NCI-H1417 (cell line): ENCODE results near the gene TNNT1.
"Not testable (repeated sequence)": the region's sequence is repeated elsewhere in the genome, so short reads cannot be mapped to it uniquely, and the experiment has no call there.

Source experiments
- DNase-seq, 3 experiments: peaks; one replicate each; lab custom pipeline; 2025; lab: John Stamatoyannopoulos, UW

TNNT1 gene

DNA sequence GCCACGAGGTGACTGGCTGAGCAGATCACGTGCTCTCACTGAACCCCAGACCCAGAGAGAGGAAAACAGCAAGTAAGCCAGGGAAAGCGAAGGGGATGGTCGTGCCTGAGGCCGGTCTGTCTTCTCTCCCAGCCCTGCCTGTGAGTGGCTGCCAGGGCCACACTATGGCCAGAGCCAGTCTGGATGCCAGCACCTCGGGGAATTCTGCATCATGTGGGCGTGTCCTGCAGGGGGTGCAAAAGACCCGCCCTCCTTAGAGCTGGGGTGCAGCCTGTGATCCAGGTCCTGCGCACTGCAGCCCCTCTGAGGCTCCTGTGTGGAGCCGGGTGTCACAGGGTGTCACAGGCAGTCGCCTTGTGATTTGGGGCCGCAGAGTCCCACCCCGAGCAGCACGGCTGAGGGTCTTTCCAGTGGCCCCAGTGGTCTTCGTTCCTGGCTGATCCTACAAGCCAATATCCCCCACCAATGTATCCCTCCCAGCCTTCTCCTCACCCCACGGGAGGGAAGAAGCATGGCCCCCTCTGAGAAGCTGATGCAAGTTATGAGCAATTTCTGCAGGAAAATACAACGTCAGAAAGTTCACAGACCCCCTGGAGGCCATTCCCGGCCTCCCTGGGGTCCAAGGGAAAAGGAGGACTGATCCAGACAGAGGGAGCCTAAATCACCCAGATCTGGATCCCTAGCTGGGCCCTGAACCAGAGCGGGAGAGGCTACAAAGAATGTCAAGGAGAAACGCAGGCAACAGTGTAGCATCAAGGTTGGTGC is 39.3 kb downstream of the TNNT1 start:
- DNase-seq: no peak

DNA sequence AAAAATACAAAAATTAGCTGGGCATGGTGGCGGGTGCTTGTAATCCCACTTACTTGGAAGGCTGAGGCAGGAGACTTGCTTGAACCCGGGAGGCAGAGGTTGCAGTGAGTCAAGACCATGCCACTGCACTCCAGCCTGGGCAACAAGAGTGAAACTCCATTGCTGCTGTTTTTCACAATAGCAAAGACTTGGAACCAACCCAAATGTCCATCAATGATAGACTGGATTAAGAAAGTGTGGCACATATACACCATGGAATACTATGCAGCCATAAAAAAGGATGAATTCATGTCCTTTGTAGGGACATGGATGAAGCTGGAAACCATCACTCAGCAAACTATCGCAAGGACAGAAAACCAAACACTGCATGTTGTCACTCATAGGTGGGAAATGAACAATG is 41.8 kb downstream of the TNNT1 start:
- DNase-seq: not testable (repeated sequence)

DNA sequence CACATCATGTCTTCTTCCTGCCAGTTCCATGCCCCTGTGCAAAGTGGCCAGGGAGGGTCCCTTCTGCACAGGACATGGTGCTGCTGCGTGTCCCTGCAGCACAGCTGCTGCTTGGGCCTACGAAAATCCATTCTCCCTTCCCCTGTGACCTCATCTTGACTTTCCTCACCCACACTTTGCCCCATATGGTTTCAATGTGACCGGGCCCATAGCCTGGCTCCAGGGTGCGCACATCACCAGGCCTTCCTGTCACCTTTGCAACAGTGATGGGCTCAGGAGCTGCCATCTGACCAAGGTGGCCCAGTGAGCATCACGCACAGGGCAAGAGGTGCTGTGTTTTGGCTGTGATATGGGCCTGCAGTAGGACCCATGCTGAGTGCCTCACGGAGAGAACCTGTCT is 42.4 kb downstream of the TNNT1 start:
- DNase-seq: no peak

DNA sequence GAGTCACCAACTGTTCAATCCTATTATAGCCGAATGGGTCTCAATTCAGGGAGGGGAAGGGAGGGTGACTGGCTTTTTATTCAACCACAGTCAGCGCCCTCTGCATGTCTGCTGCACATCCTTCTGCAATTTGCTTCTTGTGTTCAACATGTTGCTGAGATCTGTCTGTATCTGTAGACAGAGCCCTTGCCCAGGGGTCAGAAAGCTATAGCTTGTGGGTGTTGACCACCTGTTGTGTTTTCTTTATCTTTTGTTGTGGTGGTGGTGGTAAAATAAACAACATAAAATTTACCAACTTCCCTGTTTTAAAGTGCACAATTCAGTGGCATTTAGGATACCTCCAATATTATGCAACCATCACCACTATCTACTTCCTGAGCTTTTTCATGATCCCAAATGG is 43.8 kb downstream of the TNNT1 start:
- DNase-seq: no peak

DNA sequence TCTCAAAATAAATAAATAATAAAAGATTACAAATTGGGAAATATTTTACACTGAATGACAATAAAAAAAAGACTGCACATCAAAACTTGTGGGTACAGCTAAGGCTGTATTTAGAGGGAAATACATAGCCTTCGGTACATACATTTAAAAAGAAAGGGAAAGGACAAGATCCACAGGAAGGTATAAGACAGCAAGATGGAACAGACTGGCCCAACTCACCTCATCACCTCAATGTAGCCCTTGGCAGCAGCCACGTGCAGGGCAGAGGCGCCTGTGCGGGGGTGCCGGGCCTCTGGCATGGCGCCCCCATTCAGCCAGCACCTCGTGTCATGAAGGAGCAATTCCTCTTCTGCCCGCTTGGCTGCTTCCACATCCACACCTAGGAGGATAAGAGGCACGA is 45.8 kb downstream of the TNNT1 start:
- no peak for DNase-seq

DNA sequence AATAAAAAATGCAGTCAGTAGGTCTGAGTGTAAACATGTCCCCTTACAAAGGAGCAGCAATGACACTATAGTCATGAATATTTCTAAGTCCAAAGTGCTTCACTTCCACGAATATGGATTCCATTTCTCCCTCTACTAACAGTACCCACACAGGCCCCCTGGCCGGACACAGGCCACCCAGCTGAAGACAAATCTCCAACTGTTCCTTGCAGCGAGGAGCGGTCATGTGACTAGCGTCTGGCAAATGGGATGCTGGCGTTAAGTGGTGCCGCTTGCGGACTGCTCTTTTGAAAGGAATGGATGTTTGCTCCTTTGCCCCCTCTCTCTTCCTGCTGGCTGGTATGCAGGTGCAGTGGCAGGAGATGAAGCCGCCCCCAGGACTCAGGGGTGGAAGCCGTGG is 47.7 kb downstream of the TNNT1 start:
- DNase-seq: no peak

DNA sequence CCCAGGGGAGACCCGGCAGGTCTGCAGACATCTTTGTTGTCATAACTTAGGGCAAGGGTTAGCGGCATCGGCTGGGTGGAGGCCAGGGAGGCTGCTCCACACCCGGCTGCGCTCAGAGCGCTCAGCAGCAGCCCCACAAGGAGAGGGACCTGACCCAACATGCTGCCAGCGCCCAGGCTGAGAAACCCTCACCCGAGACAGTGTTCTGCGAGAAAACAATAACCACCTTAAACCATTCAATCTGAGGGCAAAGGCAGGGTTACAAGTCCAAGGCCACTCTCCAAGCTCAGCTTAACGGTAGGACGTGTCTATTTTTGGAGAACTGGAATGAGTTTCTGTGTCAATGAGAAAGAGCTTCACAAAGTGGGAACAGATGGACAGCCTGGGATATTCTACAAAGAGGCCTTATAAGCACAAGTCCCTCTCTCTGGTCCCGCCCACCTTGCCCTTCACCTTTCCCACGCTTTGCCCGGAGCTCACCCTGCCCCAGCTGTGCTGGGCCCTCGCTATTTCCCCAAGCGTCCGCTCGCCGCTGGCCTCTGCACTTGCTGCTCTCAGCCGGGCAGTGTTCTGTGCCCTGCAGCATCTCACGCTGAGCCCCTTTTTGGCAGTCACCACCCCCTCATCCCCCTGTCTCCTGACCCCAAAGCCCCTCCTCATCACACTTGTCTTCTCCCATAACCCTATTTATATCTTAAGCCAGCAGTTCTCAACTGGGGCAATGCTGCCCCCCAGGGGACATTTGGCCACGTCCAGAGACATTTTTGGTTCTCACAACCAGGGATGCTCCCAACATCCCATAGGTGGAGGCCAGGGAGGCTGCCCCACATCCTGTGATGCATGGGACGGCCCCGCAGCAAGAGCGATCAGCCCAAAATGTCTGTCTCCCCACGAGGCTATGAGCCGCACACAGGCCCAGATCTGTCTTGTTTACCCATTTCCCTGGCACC is 49.2 kb downstream of the TNNT1 start:
- DNase-seq: no peak

DNA sequence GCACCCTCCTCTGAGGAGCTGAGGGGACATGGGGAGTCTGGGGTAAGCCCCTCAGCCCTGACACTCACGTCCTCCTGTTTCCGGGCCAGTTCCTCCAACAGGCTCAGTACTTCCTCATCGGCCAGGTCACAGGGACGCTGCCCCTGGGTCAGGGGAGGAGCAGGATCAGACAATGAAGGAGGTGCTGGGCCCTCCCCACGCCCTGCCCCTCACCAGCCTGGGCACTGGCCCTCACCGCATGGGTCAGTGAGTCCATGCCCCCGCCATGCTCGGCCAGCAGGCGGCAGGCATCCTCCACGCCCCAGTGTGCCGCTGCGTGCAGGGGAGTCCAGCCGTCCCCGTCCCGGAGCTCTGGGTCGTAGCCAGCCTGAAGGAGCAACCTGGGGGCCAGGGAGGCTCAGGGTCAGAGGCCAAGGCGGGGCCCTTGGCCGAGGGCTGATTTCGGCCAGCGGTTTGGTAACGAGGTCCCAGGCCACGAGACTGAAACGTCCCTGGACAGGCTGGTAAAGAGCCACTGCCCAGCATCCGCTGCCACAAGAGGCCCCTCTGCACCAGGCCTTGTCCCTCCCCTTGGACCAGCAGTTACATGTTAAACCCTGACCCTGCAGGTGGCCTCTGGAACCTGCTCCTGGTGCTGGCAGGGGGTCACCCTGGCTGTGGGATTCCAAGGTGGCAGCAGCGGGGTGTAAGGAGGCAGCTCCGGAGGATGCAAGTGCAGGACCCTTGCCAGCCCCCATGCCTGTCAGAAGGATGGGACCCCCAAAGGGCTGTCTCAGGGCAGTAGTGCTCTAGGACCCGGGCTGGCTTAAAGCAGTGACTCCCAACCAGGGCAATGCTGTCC is 50.1 kb downstream of the TNNT1 start:
- DNase-seq: no peak

DNA sequence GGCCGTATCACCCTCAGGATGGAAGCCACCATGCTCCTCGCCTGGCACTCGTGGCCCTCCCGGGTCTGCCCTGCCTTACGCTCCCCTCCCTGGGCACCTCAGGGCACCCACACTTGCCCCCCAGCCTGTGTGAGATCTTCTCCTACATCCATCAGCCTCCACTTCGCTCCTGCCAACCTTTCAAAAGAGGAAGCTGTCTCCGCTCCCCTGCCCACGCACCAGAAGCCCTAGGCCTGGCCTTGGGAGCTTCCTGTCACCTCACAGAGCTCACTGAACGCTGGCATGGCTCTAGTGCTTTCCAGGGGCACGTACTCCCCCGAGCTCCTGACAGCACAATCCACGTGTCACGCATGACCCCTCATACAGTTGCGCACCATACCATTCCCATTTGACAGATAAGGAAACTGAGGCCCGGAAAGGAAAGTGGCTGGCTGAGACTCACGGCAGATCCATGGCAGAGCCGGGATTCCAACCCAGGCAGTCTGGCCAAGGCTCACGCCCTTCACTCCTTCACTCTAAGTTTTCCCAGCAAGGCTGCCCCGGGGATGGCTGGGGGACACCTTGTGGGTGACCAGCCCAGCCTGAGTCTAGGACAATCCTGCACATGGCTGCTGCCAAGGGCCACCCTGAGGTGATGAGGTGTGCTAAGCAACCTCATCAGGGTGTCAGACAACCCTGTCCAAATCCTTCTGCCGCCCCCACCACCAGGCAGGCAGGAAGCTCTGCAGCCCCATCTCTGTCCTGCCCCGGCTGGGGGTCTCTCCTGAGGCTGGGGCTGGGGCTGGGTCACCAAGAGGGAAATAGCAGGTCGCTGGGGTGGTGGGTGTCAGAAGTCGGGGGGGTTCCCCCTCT is 50.9 kb downstream of the TNNT1 start:
- DNase-seq: no peak

DNA sequence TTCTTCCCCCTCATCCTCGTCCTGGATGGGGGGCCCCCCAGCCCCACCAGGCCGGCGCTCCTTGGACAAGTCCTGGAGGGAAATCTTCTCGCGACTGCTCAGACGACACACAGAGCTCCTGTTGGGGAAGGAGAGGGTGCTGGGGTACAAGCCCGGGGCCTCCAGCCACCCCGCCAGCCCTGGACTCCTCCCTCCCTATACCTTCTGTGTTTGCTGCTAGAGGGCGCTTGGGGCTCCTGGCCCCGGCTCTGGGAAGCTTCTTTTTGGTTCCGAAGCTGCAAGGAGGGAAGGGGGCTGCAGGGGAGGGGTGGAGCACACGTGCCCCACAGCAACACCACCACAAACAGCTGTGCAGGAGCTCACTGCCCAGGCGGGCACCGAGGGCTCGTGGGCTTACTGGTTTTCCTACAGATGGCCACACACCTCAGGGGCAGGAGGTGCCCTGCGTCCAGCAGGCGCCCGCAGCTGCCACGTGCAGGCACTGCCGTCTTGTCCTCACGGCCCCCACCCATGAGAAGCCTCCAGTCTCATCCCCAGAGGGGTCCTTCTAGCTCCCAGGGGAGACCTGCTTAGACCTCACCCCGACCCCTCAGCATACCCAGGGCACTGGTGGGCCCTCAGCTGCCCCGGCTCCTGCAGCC is 52.8 kb downstream of the TNNT1 start:
- no peak for DNase-seq

DNA sequence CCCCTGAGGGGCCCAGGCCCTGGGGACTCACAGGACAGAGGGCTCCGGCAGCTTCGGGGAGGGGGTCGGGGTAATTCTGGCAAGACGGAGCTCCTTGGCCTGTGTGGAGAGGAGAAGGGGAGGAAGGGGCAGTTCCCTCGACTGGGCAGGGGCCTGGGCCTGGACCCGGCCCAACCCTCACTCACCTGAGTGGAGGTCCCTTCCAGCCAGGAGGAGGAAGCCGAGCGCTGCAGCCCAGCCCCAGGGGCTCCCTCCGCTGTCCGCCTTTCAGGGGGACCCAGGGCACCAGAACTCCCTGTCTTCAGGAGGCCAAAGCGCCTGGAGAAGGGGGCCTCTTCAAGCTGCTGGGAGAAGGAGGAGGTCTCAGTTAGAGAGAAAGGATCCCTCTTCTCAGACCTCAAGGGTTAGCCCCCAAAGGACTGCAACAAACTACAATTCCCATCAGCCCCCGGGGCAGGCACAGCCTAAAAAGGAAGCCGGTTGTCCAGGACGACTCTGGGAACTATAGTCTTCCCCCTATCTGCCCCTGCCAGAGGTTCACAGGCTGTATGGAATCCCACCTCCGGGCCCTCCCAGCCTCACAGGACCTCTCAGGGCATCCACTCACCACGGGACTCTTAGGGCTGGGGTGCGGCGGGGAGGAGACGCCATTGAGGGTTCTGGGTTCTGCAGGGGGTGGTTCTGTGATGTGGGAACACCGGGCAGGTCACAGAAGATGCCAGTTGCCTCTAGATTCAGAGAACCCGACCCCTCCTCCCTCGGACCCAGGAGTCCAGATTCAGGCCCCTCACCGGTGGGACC is 53.5 kb downstream of the TNNT1 start:
- no peak for DNase-seq

DNA sequence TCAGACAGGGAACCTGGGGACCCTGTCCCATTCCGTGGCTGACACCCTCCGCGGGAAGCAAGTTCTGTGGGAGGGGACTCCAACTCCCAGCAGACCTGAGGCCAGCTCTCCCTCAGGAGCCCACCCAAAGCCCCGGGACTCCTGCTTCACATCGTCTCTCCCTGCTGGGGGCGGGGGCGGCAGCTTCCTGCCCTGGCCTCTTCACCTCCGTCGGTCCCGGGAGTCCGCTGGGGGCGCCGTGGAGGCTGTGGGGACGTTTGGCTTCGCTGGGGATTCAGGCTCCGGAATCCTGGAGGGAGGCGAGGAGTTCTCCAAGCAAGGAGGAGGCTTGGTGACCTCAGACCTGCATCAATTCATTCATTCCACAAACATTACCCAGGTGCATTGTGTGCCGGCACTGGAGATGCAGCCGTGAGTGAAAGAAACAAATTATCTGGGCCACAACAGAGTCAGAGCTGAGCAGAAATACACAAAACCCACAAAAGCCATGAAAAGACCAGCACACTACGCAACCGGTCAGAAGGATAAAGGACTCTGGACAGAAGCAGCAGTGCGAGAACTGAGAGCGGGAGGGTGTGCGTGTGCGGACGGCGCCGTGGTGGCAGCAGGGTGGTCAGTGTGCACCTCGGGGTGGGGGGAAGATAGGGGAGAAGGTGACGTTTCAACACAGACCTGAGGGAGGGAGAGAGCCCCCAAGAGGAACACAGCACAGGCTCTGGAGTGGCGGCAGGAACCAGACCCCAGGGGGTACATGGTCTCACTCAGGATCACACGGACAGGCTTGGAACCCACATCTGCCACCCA is 54.3 kb downstream of the TNNT1 start:
- DNase-seq: no peak

DNA sequence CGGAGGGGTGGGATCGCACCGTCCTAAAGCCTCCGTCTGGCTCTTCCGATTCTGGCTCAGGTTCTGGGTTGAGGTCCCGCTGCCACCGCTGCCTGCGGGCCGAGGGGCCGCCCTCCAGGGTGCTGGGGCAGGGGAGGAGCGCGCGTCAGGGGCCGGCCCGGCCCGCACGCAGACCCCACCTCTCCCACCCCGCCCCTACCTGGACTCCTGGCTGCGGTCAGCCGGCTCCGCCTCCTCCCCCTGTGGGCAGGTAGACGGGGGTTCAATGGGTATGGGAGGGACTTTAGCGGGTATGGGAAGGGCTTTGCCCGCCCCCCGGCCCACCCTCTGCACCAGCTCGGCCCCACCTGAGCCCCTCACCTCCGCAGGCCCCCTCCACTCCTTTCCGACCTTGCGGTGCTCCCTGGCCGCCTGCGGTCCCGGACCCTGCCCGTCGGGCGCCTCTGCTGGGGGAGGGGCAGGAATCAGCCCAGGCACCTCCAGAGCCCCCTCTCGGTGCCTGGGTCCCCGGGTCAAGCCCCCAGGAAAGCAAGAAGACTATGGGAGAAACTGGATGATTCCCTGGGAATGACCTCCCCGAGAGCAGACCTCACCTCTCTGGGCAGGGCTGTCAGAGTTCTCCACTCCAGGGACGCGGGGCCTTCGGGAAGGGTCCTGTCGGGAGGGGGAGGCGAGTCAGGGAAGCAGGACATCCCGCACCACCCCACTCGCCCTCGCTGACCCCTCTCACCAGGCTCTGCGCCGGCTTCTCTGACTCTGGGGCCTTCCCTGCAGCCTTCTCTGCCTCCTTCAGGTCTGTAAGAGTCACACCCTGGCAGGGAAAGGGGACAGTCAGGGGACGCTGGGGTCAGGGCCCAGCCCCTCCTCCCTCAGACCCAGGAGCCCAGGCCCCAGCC is 56.3 kb downstream of the TNNT1 start:
- no peak for DNase-seq

DNA sequence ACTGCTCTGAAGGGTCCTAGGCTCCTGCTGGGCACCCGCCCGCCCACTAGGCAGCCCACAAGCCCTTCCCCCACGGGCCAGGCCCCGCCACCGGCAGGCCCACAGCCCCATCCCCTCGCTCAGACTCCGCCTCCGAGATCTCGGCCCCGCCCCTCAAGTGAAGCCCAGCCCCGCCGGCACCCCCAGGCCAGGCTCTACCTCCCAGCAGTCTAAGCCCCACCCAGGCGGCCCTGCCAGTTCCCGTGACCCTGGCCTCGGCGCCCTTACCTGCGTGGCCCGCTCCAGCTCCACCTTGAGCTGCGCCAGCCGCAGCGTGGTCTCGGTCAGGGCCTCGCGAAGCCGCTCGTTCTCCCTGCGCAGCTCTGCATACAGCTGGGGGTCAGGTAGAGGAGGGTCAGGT is 57.1 kb downstream of the TNNT1 start:
- no peak for DNase-seq

DNA sequence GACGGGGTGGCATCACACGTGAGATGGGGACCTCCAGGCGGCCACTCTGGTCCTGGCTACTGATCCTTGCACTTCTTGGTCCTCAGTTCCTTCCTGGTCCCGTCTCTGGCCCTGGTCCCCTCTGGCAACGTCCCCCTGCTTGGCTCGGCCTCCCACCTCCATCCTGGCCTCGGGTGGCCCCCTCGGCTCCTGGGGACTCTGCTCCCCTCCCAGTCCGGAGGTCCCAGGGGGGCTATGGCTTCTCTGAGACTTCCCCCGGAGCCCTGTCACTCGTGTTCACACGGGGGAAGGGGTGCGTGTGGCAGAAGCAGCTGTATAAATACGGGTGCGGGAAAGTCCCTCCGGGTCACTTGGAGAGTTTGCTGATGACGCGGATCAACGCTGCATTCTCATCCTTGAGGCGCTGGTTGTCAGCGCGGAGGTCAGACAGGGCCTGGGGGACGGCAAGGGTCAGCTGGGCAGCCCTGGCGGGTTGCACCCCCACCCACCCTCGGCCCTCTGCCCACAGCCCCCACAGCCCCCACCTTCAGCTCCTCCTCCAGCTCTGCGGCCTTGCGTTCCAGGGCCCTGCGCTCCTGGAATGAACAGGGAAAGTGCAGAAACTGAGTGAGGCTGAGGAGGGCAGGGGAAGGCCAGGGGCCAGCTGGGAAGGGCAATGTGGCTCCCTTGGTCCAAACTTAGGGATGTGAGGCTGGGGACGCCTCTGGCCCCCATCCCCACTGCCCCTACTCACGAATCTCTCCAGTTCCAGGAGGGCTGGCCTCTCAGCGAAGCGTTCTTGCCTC is 57.7 kb downstream of the TNNT1 start:
- DNase-seq: no peak

DNA sequence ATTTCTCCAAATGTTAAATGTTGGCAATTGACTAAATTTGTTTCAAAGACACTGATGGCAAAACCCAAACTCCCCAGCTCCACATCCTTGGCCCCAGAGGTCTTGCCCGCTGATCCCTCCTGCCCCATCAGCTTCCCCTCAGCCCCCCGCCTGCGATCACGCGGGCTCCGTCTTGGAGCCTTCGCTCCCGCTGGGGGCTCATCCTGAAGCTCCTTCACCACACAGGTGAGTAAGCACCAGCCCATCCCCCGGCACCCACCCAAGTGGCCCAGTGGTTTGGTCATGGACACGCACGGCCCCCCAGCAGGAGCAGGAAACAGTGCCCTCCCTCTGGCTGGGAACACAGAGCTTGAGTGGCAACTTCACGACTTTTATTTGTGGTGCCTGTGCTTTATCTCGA is 58.4 kb downstream of the TNNT1 start:
- DNase-seq: no peak

DNA sequence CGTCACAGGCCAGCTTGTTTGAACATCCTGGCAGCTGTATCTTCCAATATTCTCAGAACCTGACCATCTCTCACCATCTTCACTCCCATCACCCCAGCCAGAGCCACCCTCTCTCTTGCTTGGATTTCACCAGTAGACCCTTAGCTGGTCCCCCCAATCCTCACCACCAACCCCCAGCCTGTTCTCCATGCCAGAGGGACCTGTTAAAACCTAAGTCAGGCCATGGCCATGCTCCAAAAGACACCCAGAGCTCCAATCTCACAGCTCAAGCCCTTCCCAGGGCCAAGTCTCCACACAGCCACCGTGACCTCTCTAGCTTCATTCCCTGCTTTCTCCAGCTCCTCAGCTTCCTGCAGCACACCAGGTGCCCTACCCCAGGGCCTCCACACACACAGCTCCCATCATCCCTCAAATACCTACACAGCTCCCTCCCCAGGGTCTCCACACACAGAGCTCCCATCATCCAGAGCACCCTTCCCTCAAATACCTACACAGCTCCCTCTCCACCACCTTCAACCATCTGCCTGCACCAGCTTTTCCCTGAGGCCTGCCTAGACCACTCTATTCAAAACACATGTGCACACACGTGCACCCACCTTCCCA is 59.6 kb downstream of the TNNT1 start:
- DNase-seq: no peak
